Neural cell (in vitro differentiated cells): ENCODE measurements around the gene ZBTB24.

Source experiments
- EP300 ChIP-seq: fragments of 450-650 bp; conservative IDR thresholded peaks from 2 replicates; pipeline ENCODE4 v1.6.1; 2014; ENCODE audit warnings: antibody characterized with exemption, mild to moderate bottlenecking, moderate library complexity; ENCODE audit not compliant: poor library complexity, severe bottlenecking
- EZH2 ChIP-seq: fragments of 200-600, 300-800 bp; shearing (Covaris generic), sonication (generic); IDR thresholded peaks from 2 replicates; pipeline ENCODE4 v1.6.1; 2014; ENCODE audit warnings: antibody characterized with exemption, low read length, borderline replicate concordance, mild to moderate bottlenecking; ENCODE audit not compliant: insufficient read depth, poor library complexity, severe bottlenecking
- MXI1 ChIP-seq: fragments of 450-650 bp; conservative IDR thresholded peaks from 2 replicates; pipeline ENCODE4 v1.6.1; 2014; ENCODE audit warnings: antibody characterized with exemption, mild to moderate bottlenecking; ENCODE audit not compliant: poor library complexity, severe bottlenecking
- POLR2AphosphoS5 ChIP-seq: IDR thresholded peaks from 2 replicates; pipeline ENCODE4 v1.6.1; 2012
- RAD21 ChIP-seq: fragments of 450-650 bp; conservative IDR thresholded peaks from 2 replicates; pipeline ENCODE4 v1.6.1; 2014; ENCODE audit warnings: antibody characterized with exemption, mild to moderate bottlenecking, moderate library complexity
- TAF1 ChIP-seq: IDR thresholded peaks from 2 replicates; pipeline ENCODE4 v1.6.1; 2012; ENCODE audit warnings: low read depth
- TF ChIP-seq, protein P1 (sequence below): fragments of 450-650 bp; IDR thresholded peaks from 2 replicates; pipeline ENCODE4 v1.5.1; 2014; ENCODE audit warnings: antibody characterized with exemption, mild to moderate bottlenecking, moderate library complexity; ENCODE audit not compliant: poor library complexity, severe bottlenecking
- TF ChIP-seq, protein P2 (sequence below): IDR thresholded peaks from 2 replicates; pipeline ENCODE4 v1.6.1; 2012; ENCODE audit warnings: borderline replicate concordance

DNA sequence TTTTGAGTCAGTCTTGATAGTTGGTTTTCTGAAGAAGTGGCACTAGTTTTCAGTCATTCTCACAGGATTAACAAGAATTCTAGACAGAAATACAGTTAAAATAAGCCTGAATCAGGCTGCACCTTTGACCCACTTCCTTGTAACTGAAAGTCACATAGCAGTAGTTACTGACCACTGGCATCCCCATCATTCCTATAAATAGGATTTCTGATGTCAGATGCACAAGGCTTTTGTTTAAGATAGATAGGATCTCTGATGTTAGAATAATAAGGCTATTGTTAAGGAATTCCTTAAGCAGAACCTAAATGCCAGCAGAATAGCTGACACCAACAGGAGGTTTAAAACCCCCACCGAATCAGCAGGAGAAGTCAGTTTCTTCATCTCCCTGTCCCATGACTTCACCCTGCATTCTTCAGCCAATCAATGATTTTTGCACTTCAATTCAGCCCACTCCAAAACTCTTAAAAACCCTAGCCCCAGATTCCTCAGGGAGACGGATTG is 30.6 kb upstream of the ZBTB24 start:
- TF ChIP-seq, protein P1, sequence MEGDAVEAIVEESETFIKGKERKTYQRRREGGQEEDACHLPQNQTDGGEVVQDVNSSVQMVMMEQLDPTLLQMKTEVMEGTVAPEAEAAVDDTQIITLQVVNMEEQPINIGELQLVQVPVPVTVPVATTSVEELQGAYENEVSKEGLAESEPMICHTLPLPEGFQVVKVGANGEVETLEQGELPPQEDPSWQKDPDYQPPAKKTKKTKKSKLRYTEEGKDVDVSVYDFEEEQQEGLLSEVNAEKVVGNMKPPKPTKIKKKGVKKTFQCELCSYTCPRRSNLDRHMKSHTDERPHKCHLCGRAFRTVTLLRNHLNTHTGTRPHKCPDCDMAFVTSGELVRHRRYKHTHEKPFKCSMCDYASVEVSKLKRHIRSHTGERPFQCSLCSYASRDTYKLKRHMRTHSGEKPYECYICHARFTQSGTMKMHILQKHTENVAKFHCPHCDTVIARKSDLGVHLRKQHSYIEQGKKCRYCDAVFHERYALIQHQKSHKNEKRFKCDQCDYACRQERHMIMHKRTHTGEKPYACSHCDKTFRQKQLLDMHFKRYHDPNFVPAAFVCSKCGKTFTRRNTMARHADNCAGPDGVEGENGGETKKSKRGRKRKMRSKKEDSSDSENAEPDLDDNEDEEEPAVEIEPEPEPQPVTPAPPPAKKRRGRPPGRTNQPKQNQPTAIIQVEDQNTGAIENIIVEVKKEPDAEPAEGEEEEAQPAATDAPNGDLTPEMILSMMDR, result no peak
- TF ChIP-seq EP300 (no peak), RAD21 (no peak), TAF1 (no peak), EZH2 (no peak), MXI1 (no peak), POLR2AphosphoS5 (no peak)
- TF ChIP-seq, protein P2, sequence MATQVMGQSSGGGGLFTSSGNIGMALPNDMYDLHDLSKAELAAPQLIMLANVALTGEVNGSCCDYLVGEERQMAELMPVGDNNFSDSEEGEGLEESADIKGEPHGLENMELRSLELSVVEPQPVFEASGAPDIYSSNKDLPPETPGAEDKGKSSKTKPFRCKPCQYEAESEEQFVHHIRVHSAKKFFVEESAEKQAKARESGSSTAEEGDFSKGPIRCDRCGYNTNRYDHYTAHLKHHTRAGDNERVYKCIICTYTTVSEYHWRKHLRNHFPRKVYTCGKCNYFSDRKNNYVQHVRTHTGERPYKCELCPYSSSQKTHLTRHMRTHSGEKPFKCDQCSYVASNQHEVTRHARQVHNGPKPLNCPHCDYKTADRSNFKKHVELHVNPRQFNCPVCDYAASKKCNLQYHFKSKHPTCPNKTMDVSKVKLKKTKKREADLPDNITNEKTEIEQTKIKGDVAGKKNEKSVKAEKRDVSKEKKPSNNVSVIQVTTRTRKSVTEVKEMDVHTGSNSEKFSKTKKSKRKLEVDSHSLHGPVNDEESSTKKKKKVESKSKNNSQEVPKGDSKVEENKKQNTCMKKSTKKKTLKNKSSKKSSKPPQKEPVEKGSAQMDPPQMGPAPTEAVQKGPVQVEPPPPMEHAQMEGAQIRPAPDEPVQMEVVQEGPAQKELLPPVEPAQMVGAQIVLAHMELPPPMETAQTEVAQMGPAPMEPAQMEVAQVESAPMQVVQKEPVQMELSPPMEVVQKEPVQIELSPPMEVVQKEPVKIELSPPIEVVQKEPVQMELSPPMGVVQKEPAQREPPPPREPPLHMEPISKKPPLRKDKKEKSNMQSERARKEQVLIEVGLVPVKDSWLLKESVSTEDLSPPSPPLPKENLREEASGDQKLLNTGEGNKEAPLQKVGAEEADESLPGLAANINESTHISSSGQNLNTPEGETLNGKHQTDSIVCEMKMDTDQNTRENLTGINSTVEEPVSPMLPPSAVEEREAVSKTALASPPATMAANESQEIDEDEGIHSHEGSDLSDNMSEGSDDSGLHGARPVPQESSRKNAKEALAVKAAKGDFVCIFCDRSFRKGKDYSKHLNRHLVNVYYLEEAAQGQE, result no peak
